ENCODE data around the gene DNALI1.
"Not testable (repeated sequence)": the region's sequence is repeated elsewhere in the genome, so short reads cannot be mapped to it uniquely, and the experiment has no call there.

Gene DNALI1

GRCh38 chr1:37557402-37557801, 662 bp downstream of the DNALI1 start:
- no peak for DNase-seq

GRCh38 chr1:37558411-37558810, 1.7 kb downstream of the DNALI1 start:
- DNase-seq: no peak

GRCh38 chr1:37559080-37559479, 2.3 kb downstream of the DNALI1 start:
- DNase-seq: no peak

GRCh38 chr1:37559957-37560379, 3.2 kb downstream of the DNALI1 start:
- not testable (repeated sequence) for DNase-seq

- DNase-seq: no peak
Observed at GRCh38 chr1:37560401-37561132, 3.8 kb downstream of the DNALI1 start.

- no peak for DNase-seq
Observed at GRCh38 chr1:37561133-37562132, 4.7 kb downstream of the DNALI1 start.

- no peak for DNase-seq
Observed at GRCh38 chr1:37562984-37563383, 6.2 kb downstream of the DNALI1 start.

- DNase-seq: no peak
Observed at GRCh38 chr1:37564892-37565291, 8.2 kb downstream of the DNALI1 start.

- no peak for DNase-seq
Observed at GRCh38 chr1:37567023-37567422, 10.3 kb downstream of the DNALI1 start.

GRCh38 chr1:37570528-37571334, 14.0 kb downstream of the DNALI1 start:
- no peak for DNase-seq

- no peak for DNase-seq
Observed at GRCh38 chr1:37574834-37575480, 18.2 kb downstream of the DNALI1 start.

- no peak for DNase-seq
Observed at GRCh38 chr1:37575692-37576091, 19.0 kb downstream of the DNALI1 start.

GRCh38 chr1:37584544-37584943, 27.8 kb downstream of the DNALI1 start:
- not testable (repeated sequence) for DNase-seq

- DNase-seq: no peak
Observed at GRCh38 chr1:37588939-37589338, 32.2 kb downstream of the DNALI1 start.

GRCh38 chr1:37593726-37594125, 37.0 kb downstream of the DNALI1 start:
- DNase-seq: no peak

- DNase-seq: peak; percentile 94
Observed at GRCh38 chr1:37595440-37596181, 38.9 kb downstream of the DNALI1 start, which contains the start of gene GNL2. TSS of gene GNL2 (minus strand) at chr1:37595937. CDS start at chr1:37595822, 115 bp downstream.

- no peak for DNase-seq
Observed at GRCh38 chr1:37596182-37596667, 39.5 kb downstream of the DNALI1 start.

- no peak for DNase-seq
Observed at GRCh38 chr1:37599940-37600339, 43.2 kb downstream of the DNALI1 start.

GRCh38 chr1:37601441-37601840, 44.7 kb downstream of the DNALI1 start:
- DNase-seq: no peak

- peak; percentile 36 for DNase-seq
Observed at GRCh38 chr1:37602750-37603694, 46.3 kb downstream of the DNALI1 start.

All from DMS153 (cell line).